GM23338 (cell line): Measurements from ENCODE around the gene DNAH10. TPM values are rescaled to one million over a fixed set of nuclear protein-coding genes. Genes with fewer than 3 reads are reported as not detected.

Experiments
- ATAC-seq: fragments of 200-7000 bp; cut with Tn5 transposase; 3 replicates; pipeline ENCODE4 v1.9.1; 2020
- DNase-seq: peaks from one replicate; pipeline ENCODE4 v3.0.0-alpha.2; 2015; ENCODE audit warnings: low spot score
- H2AFZ ChIP-seq: fragments of 200-600 bp; sonication (generic); 2 replicates; pipeline ENCODE4 v1.8.0; 2016; ENCODE audit warnings: antibody characterized with exemption, mild to moderate bottlenecking, moderate library complexity
- H3F3A ChIP-seq: fragments of 200-600 bp; sonication (generic); replicated peaks from 2 replicates; pipeline ENCODE4 v1.8.0; 2017; ENCODE audit warnings: antibody characterized with exemption, mixed run types, low read depth
- H3K27ac ChIP-seq: fragments of 200-600 bp; sonication (generic); 2 replicates; pipeline ENCODE4 v1.6.1; 2016; ENCODE audit warnings: low read depth
- H3K27me3 ChIP-seq: fragments of 200-600 bp; sonication (generic); 2 replicates; pipeline ENCODE4 v1.8.0; 2016; ENCODE audit warnings: mild to moderate bottlenecking, mixed run types, moderate library complexity; ENCODE audit not compliant: insufficient read depth
- H3K36me3 ChIP-seq: fragments of 200-600 bp; sonication (generic); 2 replicates; pipeline ENCODE4 v1.8.0; 2016; ENCODE audit warnings: mild to moderate bottlenecking; ENCODE audit not compliant: insufficient read depth
- H3K4me1 ChIP-seq: fragments of 200-600 bp; sonication (generic); 2 replicates; pipeline ENCODE4 v1.8.0; 2016; ENCODE audit warnings: mild to moderate bottlenecking, moderate library complexity; ENCODE audit not compliant: insufficient read depth
- H3K4me2 ChIP-seq: fragments of 200-600 bp; sonication (generic); 2 replicates; pipeline ENCODE4 v1.7.1; 2017; ENCODE audit warnings: mixed run types
- H3K4me3 ChIP-seq: fragments of 200-600 bp; sonication (generic); 2 replicates; pipeline ENCODE4 v1.6.1; 2016; ENCODE audit warnings: mixed run types
- H3K79me2 ChIP-seq: fragments of 200-600 bp; sonication (generic); replicated peaks from 2 replicates; pipeline ENCODE4 v1.8.0; 2017; ENCODE audit warnings: mild to moderate bottlenecking; ENCODE audit not compliant: insufficient read depth
- H3K9me2 ChIP-seq: fragments of 200-600 bp; sonication (generic); 2 replicates; pipeline ENCODE4 v1.8.0; 2017; ENCODE audit not compliant: insufficient read depth
- H4K20me1 ChIP-seq: fragments of 200-600 bp; sonication (generic); replicated peaks from 2 replicates; pipeline ENCODE4 v1.8.0; 2017; ENCODE audit warnings: mild to moderate bottlenecking; ENCODE audit not compliant: insufficient read depth
- H3K27ac Mint-ChIP-seq: 2 replicates; pipeline ENCODE4 v1.8.0; 2020; ENCODE audit warnings: inconsistent platforms, mild to moderate bottlenecking, moderate library complexity, mixed read lengths
- H3K27me3 Mint-ChIP-seq: 3 replicates; pipeline ENCODE4 v1.8.0; 2022; ENCODE audit warnings: low read depth, mild to moderate bottlenecking, moderate library complexity, mixed read lengths, inconsistent platforms; ENCODE audit not compliant: insufficient read depth, poor library complexity
- H3K36me3 Mint-ChIP-seq: 3 replicates; pipeline ENCODE4 v1.8.0; 2021; ENCODE audit warnings: low read depth, mild to moderate bottlenecking, inconsistent platforms, moderate library complexity, mixed read lengths
- H3K4me1 Mint-ChIP-seq: 3 replicates; pipeline ENCODE4 v1.8.0; 2020; ENCODE audit warnings: mild to moderate bottlenecking, inconsistent platforms, mixed read lengths
- H3K4me3 Mint-ChIP-seq: 3 replicates; pipeline ENCODE4 v1.8.0; 2021; ENCODE audit warnings: moderate library complexity, mild to moderate bottlenecking, inconsistent platforms, mixed read lengths
- H3K9me3 Mint-ChIP-seq: 3 replicates; pipeline ENCODE4 v1.8.0; 2020; ENCODE audit warnings: moderate library complexity, mild to moderate bottlenecking, inconsistent platforms, mixed read lengths
- CREB1 ChIP-seq: fragments of 250-450 bp; sonication (Bioruptor Pico); IDR thresholded peaks from 2 replicates; pipeline ENCODE4 v1.5.0; 2020; ENCODE audit warnings: low read depth, mild to moderate bottlenecking, moderate library complexity
- ETS1 ChIP-seq: IDR thresholded peaks from 2 replicates; pipeline ENCODE4 v1.6.1; 2016; ENCODE audit warnings: antibody characterized with exemption
- EZH2 ChIP-seq: fragments of 200-600 bp; sonication (generic); IDR thresholded peaks from one replicate; pipeline ENCODE4 v1.8.0; 2017; ENCODE audit warnings: antibody characterized with exemption, mild to moderate bottlenecking, low read depth; ENCODE audit not compliant: unreplicated experiment
- EZH2phosphoT487 ChIP-seq: fragments of 200-600 bp; sonication (generic); IDR thresholded peaks from one replicate; pipeline ENCODE4 v1.8.1; 2018; ENCODE audit warnings: antibody characterized with exemption; ENCODE audit not compliant: unreplicated experiment
- JUNB ChIP-seq: IDR thresholded peaks from one replicate; pipeline ENCODE4 v1.6.1; 2016; ENCODE audit warnings: antibody characterized with exemption; ENCODE audit not compliant: unreplicated experiment
- NANOG ChIP-seq: IDR thresholded peaks from 2 replicates; pipeline ENCODE4 v1.6.1; 2016; ENCODE audit warnings: antibody characterized with exemption, borderline replicate concordance
- POLR2AphosphoS5 ChIP-seq: IDR thresholded peaks from 2 replicates; pipeline ENCODE4 v1.6.1; 2016; ENCODE audit warnings: antibody characterized with exemption, low read depth
- STAT1 ChIP-seq: IDR thresholded peaks from one replicate; pipeline ENCODE4 v1.6.1; 2016; ENCODE audit warnings: antibody characterized with exemption; ENCODE audit not compliant: unreplicated experiment
- ZNF114 ChIP-seq: fragments of 250-450 bp; sonication (Bioruptor Pico); IDR thresholded peaks from 2 replicates; pipeline ENCODE4 v1.5.0; 2020; ENCODE audit warnings: mild to moderate bottlenecking, moderate library complexity
- ZNF331 ChIP-seq: fragments of 250-450 bp; sonication (Bioruptor Pico); IDR thresholded peaks from 2 replicates; pipeline ENCODE4 v1.5.0; 2020; ENCODE audit warnings: low read depth, mild to moderate bottlenecking, moderate library complexity
- polyA plus RNA-seq: library from polyadenylated mRNA; unstranded; fragments of >200 nt; fragmentation: Nextera tagmentation; extraction: Ambion mirVana; gene quantifications from 2 replicates; pipeline ENCODE4 v1.2.1, GENCODE V29; 2016
- total RNA-seq: library from RNA; depleted of rRNA; stranded (reverse); fragments of >200 nt; shearing (Covaris generic); gene quantifications from 2 replicates; pipeline ENCODE4 v1.2.3, GENCODE V29; 2014
- TF ChIP-seq, protein P1 (sequence below): fragments of 250-450 bp; sonication (Bioruptor Pico); IDR thresholded peaks from 2 replicates; pipeline ENCODE4 v1.5.0; 2020; ENCODE audit warnings: mild to moderate bottlenecking, moderate library complexity
- TF ChIP-seq, protein P2 (sequence below): IDR thresholded peaks from one replicate; pipeline ENCODE4 v1.6.1; 2018; ENCODE audit warnings: antibody characterized with exemption; ENCODE audit not compliant: unreplicated experiment

Gene DNAH10
- total and polyA plus RNA-seq, 2 experiments from 2014 or later = 0.03 TPM

- H3K4me1 Mint-ChIP-seq = peaks cover 13% of the 10 kb centered on the region
- Histone ChIP-seq H4K20me1 (no peaks in the 10 kb centered on the region), H2AFZ (no peak overlapping the region), H3K27me3 (no peaks in the 10 kb centered on the region), H3K4me2 (no peak overlapping the region), H3K79me2 (no peaks in the 10 kb centered on the region), H3K4me1 (no peaks in the 10 kb centered on the region), H3K4me3 (no peak overlapping the region), H3F3A (no peaks in the 10 kb centered on the region), H3K36me3 (no peaks in the 10 kb centered on the region), H3K27ac (no peak overlapping the region), H3K9me2 (no peaks in the 10 kb centered on the region)
- H3K27me3 Mint-ChIP-seq = peaks cover 5% of the 10 kb centered on the region
- TF ChIP-seq STAT1 (no peak), EZH2 (no peak), NANOG (no peak), POLR2AphosphoS5 (no peak), CREB1 (CRISPR knock-in tag) (no peak), ETS1 (no peak), ZNF331 (CRISPR knock-in tag) (no peak), EZH2phosphoT487 (no peak), ZNF114 (CRISPR knock-in tag) (no peak), JUNB (no peak)
- TF ChIP-seq, protein P1, sequence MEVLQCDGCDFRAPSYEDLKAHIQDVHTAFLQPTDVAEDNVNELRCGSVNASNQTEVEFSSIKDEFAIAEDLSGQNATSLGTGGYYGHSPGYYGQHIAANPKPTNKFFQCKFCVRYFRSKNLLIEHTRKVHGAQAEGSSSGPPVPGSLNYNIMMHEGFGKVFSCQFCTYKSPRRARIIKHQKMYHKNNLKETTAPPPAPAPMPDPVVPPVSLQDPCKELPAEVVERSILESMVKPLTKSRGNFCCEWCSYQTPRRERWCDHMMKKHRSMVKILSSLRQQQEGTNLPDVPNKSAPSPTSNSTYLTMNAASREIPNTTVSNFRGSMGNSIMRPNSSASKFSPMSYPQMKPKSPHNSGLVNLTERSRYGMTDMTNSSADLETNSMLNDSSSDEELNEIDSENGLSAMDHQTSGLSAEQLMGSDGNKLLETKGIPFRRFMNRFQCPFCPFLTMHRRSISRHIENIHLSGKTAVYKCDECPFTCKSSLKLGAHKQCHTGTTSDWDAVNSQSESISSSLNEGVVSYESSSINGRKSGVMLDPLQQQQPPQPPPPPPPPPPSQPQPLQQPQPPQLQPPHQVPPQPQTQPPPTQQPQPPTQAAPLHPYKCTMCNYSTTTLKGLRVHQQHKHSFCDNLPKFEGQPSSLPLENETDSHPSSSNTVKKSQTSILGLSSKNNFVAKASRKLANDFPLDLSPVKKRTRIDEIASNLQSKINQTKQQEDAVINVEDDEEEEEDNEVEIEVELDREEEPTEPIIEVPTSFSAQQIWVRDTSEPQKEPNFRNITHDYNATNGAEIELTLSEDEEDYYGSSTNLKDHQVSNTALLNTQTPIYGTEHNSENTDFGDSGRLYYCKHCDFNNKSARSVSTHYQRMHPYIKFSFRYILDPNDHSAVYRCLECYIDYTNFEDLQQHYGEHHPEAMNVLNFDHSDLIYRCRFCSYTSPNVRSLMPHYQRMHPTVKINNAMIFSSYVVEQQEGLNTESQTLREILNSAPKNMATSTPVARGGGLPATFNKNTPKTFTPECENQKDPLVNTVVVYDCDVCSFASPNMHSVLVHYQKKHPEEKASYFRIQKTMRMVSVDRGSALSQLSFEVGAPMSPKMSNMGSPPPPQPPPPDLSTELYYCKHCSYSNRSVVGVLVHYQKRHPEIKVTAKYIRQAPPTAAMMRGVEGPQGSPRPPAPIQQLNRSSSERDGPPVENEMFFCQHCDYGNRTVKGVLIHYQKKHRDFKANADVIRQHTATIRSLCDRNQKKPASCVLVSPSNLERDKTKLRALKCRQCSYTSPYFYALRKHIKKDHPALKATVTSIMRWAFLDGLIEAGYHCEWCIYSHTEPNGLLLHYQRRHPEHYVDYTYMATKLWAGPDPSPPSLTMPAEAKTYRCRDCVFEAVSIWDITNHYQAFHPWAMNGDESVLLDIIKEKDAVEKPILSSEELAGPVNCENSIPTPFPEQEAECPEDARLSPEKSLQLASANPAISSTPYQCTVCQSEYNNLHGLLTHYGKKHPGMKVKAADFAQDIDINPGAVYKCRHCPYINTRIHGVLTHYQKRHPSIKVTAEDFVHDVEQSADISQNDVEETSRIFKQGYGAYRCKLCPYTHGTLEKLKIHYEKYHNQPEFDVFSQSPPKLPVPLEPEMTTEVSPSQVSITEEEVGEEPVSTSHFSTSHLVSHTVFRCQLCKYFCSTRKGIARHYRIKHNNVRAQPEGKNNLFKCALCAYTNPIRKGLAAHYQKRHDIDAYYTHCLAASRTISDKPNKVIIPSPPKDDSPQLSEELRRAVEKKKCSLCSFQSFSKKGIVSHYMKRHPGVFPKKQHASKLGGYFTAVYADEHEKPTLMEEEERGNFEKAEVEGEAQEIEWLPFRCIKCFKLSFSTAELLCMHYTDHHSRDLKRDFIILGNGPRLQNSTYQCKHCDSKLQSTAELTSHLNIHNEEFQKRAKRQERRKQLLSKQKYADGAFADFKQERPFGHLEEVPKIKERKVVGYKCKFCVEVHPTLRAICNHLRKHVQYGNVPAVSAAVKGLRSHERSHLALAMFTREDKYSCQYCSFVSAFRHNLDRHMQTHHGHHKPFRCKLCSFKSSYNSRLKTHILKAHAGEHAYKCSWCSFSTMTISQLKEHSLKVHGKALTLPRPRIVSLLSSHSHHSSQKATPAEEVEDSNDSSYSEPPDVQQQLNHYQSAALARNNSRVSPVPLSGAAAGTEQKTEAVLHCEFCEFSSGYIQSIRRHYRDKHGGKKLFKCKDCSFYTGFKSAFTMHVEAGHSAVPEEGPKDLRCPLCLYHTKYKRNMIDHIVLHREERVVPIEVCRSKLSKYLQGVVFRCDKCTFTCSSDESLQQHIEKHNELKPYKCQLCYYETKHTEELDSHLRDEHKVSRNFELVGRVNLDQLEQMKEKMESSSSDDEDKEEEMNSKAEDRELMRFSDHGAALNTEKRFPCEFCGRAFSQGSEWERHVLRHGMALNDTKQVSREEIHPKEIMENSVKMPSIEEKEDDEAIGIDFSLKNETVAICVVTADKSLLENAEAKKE (CRISPR knock-in tag) = no peak
- TF ChIP-seq, protein P2, sequence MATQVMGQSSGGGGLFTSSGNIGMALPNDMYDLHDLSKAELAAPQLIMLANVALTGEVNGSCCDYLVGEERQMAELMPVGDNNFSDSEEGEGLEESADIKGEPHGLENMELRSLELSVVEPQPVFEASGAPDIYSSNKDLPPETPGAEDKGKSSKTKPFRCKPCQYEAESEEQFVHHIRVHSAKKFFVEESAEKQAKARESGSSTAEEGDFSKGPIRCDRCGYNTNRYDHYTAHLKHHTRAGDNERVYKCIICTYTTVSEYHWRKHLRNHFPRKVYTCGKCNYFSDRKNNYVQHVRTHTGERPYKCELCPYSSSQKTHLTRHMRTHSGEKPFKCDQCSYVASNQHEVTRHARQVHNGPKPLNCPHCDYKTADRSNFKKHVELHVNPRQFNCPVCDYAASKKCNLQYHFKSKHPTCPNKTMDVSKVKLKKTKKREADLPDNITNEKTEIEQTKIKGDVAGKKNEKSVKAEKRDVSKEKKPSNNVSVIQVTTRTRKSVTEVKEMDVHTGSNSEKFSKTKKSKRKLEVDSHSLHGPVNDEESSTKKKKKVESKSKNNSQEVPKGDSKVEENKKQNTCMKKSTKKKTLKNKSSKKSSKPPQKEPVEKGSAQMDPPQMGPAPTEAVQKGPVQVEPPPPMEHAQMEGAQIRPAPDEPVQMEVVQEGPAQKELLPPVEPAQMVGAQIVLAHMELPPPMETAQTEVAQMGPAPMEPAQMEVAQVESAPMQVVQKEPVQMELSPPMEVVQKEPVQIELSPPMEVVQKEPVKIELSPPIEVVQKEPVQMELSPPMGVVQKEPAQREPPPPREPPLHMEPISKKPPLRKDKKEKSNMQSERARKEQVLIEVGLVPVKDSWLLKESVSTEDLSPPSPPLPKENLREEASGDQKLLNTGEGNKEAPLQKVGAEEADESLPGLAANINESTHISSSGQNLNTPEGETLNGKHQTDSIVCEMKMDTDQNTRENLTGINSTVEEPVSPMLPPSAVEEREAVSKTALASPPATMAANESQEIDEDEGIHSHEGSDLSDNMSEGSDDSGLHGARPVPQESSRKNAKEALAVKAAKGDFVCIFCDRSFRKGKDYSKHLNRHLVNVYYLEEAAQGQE = no peak
- H3K36me3 Mint-ChIP-seq = no peaks in the 10 kb centered on the region
- ATAC-seq (no peak), DNase-seq (no peak)
- H3K27ac Mint-ChIP-seq = no peak overlapping the region
- no peaks in the 10 kb centered on the region; the same call in 2 of the 3 replicates for H3K9me3 Mint-ChIP-seq
- no peak overlapping the region for H3K4me3 Mint-ChIP-seq
Observed at GRCh38 chr12:123892853-123893252, 130.8 kb downstream of the DNAH10 start.
